DMS153 (cell line): Measurements from ENCODE around the gene HABP4.

Experiments
- DNase-seq: peaks from one replicate; lab custom pipeline; 2025; lab: John Stamatoyannopoulos, UW

The HABP4 gene

DNA sequence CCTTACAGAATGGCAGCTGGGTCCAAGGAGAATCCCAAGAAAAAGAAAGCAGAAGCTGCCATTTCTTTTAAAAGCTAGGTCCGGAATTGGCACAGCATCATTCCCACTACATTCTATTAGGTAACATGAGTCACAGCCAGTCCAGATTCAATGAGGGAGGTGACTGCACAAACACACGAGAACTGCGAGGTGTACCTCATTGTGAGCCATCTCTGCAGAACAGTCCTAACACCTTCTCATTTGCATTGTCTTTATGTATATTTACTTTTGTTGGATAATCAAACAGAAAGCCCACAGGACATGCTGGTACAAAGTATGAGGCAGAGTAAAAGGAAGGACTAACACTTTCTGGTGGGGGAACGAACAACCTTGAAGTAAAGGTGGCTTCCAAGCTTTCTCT lies 14.6 kb upstream of the HABP4 start:
- DNase-seq: no peak

DNA sequence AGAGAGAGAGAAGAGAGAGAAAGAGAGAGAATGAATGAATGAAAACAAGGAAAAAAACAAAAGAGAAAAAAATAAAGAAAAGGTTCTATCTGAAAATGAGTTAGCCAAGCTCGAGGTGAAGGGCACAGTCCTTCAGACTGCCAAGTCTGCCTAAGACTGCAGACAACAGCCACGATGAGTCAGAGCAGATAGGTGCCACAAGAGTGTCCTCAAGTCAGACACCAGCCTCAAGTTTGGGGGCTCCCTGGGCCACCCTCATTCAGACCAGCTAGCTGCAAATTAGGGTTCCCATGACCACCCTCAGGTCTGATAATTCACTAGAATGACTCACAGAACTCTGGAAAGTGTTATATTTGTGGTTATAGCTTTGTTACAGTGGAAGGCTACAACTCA lies 13.9 kb upstream of the HABP4 start:
- no peak for DNase-seq

DNA sequence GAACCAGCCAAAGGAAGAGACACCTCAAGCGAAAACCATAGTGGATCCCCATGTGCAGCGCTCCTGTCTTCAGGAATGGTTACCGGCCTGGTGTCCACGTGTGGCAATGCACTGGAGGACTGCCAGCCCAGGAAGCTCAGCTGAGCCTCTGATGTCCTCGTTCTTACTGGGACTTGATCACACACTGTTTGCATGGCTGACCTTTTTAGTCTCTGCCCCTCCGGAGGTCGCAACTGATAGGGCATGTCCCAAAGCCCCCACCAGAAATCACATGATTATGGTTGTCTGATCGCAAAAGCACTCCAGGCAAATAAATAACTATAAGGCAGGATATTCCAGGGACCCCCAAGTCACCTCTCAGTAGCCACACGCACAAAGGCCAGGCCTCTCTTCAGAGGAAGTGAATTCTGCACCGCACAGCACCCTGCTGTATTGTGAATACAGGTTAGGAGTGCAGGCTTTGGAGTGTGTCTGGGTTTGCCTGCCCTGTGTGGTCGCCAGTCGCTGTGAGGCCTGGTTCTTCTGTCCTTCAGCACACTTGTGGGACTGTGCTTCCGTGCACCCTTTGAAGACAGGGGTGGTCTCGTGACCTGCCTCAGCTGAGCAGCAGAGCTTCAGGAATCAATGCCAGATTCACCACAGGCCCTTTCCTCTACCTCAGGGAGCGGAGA lies 13.4 kb upstream of the HABP4 start:
- no peak for DNase-seq

DNA sequence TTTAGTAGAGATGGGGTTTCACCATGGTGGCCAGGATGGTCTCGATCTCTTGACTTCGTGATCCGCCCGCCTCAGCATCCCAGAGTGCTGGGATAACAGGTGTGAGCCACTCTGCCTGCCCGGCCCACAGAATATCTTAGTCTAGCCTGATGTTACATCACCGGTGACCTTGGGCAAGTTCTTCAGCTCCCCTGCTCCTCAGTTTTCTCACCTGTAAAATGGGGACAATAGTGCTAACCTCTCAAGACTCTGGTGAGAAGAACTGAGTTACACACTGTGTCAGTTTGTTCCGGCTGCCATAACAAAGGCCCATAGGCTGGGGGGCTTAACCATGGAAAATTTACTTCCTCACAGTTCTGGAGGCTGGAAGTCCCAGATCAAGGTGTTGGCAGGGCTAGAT lies 12.5 kb upstream of the HABP4 start:
- DNase-seq: no peak

DNA sequence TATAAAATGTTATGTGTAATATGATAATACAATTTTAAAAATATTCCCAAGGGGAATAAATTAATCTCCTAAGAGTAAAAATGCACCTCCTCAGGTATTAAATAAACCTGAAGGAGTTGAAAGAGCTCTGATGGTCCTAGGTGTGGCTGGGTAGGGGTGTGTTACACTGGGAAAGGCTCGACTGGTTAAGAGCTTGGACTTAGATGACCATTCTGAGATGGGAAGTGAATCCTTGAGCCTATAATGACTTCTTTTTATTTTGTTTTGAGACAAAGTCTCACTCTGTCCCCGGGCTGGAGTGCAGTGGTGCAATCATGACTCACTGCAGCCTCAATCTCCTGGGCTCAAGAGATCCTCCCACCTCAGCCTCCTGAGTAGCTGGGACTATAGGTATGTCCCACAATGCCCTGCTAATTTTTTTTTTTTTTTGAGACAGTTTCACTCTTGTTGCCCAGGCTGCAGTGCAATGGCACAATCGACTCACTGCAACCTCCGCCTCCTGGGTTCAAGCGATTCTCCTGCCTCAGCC lies 9.2 kb upstream of the HABP4 start:
- DNase-seq: no peak

DNA sequence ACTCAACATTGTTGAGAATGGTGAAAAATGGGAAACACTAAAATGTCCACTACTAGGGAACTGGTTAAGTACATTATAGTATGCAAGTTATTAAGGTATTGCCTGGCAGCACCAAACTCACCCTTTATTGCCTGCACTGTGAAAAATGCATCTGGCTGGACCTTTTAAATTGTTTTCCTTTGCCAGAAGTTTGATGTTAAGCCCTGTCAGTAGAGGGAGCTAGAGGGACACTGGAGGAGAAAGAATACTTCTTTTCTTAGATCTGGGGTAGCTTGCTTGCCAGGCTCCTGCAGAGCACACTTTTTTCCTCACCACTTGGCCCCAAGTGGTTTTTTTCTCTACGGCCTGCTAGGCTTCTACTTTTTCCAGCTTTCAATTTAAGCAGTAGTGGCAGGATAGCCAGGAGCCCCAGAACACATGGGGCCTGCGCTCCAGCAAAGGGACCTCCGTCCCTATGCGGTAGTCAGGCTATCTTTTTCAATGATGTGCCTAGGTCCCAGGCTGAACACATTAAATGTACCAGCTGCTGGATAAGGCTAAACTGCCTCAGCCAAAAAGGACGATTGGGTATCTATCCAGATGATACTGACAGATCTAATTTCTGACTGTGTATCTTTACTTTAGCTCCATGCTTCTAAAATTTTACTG lies 8.0 kb upstream of the HABP4 start:
- peak; percentile 24 for DNase-seq

DNA sequence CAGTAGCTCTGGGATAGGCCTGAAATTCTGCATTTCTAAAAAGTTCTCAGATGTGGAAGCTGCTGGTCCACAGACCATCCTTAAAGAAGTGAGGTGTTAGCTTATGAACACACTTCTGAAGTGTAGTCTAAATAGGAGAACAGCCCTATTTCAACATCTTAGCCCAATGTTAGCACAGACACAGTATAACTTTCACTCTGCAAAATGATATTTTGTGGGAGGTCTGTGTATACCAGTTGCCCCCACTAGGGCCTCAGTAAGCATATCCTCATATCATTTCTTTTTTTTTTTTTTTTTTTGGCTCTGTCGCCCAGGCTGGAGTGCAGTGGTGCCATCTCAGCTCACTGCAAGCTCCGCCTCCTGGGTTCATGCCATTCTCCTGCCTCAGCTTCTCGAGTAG lies 7.5 kb upstream of the HABP4 start:
- DNase-seq: no peak

DNA sequence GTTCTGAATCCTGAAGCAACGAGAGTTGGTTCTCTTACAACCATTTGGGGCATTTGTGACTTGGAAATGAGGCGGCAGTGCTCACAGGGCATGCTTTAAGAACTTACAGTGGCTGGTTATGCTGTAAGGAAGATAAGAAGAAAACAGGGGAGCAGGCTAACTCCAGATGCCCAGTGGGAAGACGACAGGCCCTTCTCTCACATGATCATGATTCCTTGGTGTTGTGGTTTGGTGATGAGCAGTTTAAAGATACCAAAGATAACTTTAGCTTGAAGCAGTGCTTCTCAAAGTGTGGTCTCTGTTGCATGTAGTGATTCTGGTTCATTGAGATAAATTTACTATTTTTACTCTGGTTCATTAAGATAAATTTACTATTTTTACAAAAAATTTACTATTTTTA lies 2.6 kb upstream of the HABP4 start:
- no peak for DNase-seq

DNA sequence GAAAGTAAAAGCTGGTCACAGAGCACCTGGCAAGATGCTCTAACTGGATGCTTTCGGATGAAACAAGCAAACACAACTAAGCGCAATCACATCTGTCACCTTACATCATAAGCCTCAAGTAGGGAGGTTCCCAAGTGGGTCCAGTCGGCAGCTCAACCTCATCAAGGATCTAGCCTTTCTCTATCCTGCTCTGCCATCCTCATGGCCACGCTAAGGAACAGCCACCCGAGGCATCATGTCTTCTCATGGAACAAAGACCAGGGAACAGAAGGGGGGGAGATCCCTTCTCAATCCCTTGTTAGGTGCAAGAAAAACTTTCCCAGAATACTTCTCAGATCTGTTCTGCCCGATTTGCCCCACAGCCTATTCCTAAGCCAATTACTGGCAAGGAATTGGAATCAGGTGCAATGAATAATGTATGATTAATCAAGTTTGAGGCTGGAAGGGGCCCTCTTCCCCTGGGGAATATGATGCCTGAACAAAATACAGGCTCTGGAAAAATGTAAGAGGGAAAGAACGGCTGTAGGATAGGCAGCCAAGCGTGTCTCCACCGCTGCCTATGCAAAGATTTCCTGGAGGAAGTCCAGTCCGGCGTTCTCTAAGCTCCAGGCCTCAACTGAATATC lies 1.3 kb upstream of the HABP4 start:
- no peak for DNase-seq

DNA sequence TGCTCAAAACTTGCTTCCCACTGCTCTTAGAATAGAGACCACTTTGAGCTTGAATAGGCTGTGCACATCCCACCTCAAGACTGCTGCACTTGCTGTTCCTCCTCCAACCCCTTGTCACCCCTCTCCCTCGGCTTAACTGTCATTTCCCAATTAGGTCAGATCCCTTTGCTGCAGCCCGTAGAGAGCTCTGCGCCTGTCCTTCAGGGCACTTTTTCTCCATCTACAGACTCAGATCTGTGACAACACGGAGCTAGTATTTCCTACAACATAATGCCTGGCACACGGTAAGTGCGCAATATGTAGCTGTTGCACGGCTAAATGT lies 485 bp upstream of the HABP4 start:
- DNase-seq: peak; percentile 64

DNA sequence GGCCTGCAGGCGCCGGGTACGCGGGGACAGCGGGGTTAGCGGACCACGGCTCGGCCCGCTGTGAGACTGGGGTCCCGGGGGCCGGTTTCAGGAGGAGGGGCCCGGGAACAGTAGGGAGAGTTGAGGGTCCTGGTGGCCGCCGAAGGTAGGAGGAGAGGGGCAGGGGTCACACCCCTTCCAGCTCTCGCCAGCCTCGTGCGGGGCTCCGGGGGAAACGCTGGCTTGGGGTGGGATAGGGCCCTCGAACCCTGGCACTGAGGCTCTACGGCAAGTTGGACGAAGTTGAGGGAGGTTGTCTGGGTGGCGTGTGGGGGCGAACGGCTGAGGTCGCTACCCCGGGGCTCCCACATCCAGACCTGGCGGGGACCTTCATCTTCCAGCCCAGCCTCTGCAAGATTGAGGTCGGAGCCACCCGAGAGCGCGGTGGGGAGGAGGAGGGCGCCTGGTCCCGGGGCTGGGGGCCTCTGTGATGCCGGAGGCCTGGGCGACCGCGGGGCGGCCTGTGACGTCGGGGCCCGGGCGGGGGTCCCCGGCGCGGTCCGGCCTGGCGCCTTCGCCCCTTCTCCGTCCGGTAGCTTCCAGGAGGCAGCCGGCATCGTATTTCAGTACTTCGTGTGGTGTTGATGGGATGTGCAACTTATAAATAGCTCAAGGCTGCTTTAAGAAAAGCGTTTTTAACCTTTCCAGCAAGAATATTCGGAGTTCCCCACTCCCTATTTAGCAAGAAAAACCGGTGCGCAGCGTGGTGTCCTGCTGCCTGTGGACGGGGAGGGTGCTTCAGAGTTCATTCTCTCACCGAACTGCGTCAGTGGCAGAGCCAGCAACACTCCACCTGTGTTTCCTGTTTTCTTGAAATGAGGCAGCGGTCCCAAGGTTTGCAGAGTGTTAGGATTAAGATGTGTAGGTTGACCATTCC lies 902 bp downstream of the HABP4 start:
- no peak for DNase-seq

DNA sequence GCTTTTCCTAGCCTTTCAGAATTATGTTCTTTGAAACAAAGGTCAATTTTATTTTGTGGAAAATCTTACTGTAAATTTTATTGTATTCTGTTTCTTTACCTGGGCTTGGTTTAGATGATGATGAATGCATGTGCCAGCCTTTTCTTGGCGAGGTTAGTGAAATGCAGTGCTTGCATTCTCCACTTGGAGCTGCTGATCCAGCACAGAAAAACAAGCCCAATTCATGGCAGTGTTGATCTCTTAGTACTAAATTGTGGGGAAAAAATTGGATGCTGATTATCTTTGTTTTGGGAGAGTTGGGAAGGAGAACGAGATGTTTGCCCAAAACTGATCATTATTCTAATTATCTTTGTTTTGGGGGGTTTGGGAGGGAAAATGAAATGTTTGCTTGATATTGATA lies 3.7 kb downstream of the HABP4 start:
- no peak for DNase-seq

DNA sequence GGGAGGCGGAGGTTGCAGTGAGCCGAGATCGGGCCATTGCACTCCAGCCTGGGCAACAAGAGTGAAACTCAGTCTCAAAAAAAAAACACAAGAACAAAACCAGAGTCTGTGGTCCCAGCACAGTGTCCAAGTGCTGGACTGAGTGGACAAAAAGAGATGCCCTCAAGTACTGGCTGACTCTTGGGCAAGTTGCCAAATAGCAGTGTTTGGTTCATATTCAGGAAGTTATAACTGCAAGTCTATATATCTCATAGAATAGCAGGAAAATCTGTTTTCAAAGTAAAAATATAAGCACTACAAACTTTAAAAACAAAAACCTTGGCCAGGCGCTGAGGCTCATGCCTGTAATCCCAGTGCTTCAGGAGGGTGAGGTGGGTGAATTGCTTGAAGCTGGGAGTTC lies 7.3 kb downstream of the HABP4 start:
- no peak for DNase-seq

DNA sequence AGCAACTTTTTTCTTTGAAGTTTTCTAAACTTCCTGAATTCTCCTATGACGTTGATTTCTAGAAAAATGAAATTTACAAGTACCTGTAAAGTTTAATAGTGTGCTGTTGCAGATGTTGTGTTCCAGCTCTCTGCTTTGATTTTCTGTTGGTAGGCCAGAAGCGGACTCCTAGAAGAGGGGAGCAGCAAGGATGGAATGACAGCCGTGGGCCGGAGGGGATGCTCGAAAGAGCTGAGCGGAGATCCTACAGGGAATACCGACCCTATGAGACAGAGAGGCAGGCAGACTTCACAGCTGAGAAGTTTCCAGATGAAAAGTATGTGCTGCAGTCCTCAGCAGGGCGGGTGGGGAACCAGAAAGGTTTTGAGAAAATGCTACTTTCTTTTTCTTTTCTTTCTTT lies 8.3 kb downstream of the HABP4 start:
- DNase-seq: no peak

DNA sequence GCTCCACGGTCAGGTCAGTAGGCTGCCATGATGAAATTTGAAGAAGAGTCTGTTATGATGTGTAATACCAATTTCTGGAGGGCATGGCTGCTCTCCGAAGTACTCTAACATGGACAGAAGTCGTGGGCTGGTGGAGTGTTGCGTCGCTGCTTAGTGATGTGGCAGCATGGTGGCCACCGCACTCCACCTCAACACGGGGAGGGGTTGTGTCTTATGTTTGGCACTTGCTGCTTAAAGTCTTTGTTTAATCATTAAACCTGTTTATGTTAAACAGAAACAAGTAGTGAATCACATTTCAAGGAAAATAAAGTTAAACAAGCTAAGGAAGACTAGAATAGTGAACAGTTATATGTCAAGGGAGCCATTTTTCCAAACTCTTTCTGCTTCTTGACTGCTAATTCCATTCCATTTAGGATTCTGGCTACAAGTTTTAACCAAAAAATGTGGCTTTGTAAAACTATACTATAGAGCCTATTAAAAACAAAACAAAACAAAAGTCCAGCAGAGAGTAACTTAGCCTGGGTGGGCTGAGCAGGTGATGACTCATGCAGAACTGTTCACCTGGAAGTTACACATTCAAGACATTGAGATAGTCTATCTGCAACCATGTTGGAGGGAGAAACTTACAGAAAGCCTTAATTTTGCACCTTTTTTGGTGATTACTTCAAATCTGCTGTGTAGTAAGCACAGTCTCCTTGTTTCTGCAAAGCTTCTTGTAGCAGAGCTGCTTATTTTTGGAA lies 9.5 kb downstream of the HABP4 start:
- no peak for DNase-seq

DNA sequence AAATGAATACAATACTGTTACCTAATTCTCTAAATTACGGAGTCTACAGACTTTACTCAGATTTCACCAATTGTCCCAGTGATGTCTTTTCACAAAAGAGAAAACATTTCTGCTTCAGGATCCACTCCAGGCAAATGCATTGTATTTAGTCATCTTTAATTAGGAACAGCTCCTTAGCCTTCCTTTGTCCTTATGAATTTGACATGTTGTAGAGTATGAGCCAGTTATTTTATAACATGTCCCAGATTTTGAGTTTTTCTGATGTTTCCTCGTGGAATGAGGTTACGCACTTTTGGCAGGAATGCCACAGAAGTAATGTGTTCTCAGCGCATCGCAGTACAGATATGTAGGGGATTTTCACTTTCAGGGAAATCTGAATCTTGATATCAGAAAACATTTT lies 10.5 kb downstream of the HABP4 start:
- no peak for DNase-seq

DNA sequence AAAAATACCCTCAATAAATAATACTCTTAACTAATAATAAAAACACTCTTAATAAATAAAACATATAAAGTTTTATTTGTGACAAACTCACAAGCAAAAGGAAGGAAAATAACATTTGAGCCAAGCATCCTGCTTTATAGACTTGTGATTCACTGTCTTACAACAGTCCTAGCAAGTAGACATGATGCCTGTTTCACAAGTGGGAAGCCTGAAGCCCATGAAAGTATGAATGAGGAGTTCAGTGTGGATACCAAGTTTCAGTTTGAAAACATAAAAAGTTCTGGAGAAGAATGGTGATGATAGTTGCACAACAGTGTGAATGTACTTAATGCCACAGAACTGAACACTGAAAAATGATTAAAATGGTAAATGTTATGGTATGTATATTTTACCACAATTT lies 10.9 kb downstream of the HABP4 start:
- DNase-seq: no peak

DNA sequence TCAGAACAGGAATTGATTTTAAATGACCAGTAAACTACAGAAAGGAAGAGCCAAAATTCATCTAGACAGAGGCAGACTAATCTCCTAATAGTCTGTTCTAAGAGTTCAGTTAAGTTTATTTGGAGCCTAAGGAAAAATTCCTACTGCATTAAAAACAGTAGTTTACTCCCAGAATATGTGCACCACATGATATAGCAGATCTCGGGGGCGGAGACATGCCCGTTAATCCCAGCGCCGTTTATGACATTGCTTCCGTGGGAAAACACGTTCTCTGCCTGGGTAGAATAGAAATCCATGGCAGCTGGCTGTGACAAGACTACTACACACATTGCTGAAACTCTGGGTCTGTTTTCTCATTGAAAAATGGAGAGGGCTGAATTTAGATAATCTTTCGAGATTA lies 11.4 kb downstream of the HABP4 start:
- DNase-seq: no peak

DNA sequence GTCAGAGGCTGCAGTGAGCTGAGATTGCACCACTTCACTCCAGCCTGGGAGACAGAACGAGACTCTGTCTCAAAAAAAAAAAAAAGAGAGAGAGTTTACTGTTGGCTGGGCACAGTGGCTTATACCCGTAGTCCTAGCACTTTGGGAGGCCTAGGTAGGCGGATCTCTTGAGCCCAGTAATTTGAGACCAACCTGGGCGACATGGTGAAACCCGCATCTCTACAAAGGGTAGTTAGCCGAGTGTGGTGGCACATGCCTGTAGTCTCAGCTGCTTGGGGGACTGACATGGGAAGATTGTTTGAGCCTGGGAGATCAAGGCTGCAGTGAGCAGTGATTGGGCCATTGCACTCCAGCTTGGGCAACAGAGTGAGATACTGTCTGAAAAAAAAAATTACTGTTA lies 12.6 kb downstream of the HABP4 start:
- no peak for DNase-seq

DNA sequence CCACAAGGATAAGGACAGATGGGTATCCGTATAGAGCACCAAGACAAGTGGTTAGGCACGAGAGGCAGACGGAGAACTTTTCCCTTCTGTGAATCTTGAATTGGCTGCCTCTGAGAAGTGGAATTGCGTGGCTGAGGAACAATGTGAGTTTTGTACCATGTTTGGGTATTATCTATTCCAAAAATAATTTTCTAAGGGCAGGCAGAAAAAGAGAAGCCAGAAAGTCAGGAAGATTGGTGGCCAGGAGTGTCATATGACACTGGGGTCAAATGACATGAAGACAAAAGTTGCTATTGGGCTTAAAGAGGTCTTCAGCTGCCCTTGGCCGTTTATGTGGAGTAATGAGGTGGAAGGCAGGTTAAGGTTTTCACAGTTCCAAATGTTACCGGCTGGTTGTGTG lies 14.5 kb downstream of the HABP4 start:
- no peak for DNase-seq

DNA sequence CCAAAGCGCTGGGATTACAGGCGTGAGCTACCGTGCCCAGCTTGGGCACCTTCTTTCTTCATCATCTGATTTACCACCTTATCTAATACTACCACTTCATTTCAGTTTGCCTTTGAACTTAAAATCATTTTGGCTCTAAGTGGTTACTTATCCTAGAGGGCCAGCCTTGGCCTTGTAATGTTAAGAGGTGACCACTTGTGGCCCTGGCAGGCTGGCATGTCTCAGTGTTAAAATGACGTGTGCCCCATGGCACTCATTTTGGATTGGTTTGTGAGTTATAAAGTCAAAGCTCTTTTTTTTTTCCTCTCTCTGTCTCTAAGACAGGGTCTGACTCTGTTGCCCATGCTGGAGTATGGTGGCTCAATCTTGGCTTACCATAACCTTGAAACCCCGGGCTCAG lies 17.8 kb downstream of the HABP4 start:
- DNase-seq: no peak

DNA sequence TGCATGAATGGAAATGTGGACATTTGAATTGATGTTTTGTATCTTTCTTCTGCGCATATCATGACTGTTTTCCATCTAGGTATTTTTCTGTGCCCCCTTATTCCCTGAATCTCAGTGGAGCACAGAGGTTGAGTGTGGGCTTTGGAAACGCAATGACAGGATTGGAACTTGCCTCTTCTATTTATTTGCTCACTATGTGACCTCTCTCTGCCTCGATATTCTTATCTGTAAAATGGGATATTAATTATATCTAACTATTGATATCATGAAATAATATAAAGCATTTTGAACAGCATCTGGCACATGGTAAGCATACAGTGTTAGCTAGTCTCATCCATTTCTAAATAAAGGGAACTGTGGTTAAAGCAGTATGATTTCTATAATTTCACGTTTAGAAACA lies 26.0 kb downstream of the HABP4 start:
- no peak for DNase-seq
